HG03045 (cell line): ENCODE results near the gene APOA5.
"Not testable (repeated sequence)": the region's sequence is repeated elsewhere in the genome, so short reads cannot be mapped to it uniquely, and the experiment has no call there.

Source experiments
- ATAC-seq: cut with Tn5 transposase; IDR thresholded peaks from one replicate; pipeline ENCODE4 v1.9.1; 2021; ENCODE audit warnings: mild to moderate bottlenecking, moderate library complexity; ENCODE audit not compliant: unreplicated experiment

Gene APOA5

DNA sequence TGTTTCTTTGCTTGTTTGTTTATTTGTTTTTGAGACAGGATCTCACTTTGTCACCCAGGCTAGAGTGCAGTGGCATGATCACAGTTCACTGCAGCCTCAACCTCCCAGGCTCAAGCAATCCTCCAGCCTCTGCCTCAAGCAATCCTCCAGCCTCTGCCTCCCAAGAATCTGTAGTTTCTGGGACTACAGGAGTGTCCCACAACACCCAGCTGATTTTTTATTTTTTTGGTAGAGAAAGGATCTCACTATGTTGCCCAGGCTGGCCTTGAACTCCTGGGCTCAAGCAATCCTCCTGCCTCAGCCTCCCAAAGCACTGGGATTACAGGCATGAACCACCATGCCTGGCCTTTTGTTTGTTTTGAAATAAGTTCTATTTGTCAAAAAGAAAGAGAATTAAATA, 10.0 kb upstream of the APOA5 start:
- not testable (repeated sequence) for ATAC-seq

GRCh38 chr11:116800610-116801009, 8.9 kb upstream of the APOA5 start:
- no peak for ATAC-seq

GRCh38 chr11:116798368-116798767, 6.7 kb upstream of the APOA5 start:
- no peak for ATAC-seq

DNA sequence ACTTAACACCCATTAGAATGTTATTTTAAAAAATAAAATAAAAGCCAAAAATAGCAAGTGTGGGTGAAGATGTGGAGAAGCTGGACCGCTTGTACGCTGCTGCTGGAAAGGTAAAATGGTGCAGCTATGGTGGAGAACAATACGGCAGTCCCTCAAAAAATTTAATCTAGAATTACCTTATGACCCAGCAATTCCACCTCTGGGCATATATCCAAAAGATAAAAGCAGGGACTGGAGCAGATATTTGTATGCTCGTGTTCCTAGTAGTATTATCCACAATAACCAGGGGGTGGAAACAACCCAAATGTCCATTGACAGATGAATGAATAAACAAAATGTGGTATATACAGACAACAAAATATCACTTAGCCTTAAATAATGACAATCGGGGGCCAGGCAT, 6.1 kb upstream of the APOA5 start:
- no peak for ATAC-seq

- no peak for ATAC-seq
These were observed 4.9 kb upstream of the APOA5 start for GRCh38 chr11:116796548-116796947.

DNA sequence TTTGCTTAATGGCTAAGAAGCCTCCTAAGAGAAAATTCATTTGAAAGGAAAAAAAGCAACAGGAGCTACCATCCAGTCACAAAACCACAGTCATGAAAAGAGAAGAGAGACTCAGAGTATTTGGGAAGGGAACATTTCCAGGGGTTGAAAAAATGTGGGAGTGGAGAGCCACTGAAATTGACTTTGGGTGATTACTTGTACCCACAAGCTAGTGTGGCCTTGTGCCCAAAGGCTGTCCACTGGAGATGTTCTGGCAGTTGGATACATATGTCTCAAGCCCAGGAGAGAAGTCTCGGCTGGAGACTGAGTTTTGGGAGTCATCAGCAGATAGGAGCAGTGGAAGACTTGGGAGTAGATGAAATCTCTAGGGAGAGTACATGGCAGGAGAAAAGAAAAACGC, 3.2 kb upstream of the APOA5 start:
- ATAC-seq: no peak

DNA sequence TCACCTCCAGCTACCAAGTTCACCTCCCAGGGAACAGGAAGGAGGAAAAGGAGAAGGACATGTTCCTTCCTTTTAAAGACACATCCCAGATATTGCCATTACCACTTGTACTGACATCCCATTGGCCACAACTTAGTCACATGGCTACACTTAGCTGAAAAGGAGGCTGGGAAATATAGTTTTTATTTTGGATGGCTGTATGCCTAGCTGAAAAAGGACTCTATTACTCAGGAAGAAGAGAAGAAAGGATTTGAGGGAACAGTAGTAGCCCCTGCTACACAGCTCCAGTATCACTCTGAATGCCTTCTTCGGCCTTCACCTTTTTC, 2.1 kb upstream of the APOA5 start:
- no peak for ATAC-seq

GRCh38 chr11:116792869-116793771, 1.4 kb upstream of the APOA5 start:
- no peak for ATAC-seq

DNA sequence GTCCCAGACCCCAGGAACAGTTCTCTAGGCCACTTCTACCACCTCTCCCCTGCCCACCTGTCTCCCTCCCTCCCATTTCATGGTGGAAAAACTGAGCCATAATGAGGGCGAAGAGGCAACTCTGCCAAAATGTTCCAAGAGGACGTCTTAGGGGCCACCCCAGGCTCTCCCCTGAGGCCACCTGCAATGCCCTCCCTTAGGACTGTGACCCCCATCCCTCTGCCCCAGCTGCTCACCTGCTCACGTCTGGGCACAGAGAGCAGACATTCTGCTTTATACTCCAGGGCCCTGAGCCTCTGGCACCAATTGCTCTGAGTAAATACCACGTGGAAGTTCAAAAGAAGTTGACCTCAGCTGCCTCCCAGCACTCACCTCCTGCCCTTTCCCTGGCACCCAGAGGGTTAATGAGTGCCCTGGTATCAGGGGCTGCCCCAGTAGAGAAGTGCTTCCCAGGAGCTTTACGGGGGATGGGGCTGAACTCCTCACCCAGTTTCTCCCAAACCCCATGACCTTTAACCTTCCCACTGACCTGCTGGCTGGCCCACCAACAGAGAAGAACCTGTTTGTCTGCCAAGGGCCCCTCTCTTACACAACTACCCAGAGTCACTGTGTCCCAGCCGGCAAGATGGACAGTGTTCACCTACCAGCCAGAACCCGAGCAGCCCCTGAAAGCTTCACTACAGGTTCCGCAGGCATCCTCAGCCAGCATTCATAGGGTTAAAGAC, 627 bp upstream of the APOA5 start:
- no peak for ATAC-seq

DNA sequence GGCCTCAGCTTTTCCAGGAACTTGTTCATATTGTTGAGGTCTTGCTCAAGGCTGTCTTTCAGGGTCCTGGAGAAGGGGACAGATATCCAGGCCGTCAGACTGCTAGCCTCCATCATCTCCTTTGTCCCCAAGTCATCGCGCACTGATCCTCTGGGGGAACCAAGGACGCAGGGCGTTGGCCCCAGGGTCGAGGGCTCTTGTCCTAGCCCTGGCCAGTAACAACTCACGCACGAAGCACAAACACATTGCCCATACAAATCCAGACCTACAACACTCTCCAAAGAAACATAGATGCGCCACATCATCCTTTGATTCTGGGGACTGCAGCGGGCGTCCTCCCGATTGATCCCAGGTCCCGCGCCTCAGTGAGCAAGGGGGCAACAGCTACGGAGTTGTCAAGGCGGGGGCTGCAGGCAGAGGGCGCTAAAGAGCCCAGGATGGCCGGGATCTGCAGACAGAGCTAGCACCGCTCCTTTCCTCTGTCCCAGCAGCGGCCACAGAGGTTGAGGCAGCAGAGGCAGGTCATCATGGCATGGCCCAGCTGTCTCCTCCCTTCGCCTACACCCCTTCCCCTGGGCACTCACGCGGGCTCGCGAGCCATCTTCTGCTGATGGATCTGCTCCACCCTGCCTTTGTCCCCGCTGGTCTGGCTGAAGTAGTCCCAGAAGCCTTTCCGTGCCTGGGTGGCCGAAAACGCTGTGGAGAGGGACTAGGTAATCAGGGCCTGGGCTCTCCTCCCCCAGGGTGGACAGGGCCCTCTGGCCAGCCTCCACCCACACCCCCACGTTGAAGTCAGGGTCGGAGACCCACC, 472 bp downstream of the APOA5 start:
- no peak for ATAC-seq

- no peak for ATAC-seq
These were observed 1.3 kb downstream of the APOA5 start for GRCh38 chr11:116790167-116791001.

- ATAC-seq: no peak
These were observed 2.7 kb downstream of the APOA5 start for GRCh38 chr11:116788975-116789374.

DNA sequence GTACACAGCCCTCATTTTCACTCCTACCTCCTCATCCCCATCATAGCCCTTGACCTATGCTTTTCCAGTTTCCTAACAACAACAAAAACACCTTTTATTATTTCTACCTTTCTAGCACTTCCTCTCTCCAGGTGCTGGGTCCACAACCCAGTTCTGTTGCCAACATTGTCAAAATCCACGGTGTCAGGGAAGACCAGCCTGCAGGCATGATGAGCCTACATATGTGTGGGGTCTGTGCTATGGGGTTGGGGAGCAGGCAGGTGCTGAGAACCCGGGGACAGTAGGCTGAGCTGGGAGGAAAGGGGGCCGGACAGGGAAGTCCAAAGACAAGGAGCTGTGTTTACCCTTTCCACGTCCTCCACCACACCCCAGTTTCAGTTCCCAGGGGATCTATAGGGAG, 3.1 kb downstream of the APOA5 start:
- no peak for ATAC-seq

GRCh38 chr11:116787786-116788486, 3.7 kb downstream of the APOA5 start, which contains the start of gene ZPR1:
Gene ZPR1, minus strand, starts transcription at chr11:116788023. Its CDS starts 33 bp downstream, at chr11:116787990.
- peak; percentile 89 for ATAC-seq

DNA sequence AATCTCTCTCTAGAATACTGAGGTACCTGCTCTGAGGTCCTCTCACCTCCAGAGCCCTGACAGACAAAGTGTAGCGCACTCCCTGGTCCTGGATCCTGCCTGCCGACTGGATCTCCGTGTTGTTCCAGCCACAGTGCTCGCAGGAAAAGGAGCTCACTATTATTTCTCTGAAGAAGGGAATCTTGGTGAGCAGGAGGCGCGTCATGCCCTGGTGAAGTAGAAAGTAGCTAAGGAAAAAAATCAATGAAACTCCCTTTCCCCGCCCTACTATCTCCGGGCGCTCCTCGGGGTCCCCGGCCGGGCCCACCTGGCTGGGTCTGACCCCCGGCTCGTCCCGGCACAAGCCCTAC, 4.3 kb downstream of the APOA5 start:
- ATAC-seq: no peak

DNA sequence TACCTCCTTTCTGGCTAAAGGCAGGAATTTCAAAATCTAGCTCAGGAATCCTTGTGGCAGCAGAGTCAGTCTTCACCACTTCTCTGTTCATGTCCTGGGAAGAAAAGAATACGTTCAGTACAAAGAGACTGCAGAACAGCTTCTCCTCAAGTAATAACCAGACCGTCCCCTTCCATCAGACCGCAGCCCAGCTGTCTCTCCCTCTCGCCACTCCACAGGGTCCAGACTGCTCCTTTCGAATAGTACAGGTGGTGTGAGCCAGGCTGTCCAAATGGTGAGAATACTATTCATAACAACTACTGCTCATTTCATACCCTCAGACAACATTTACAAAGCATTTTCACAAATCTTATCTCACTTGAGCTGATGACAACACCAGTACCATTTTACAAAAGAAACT, 4.7 kb downstream of the APOA5 start:
- ATAC-seq: no peak

GRCh38 chr11:116786326-116786725, 5.4 kb downstream of the APOA5 start:
- ATAC-seq: no peak

- no peak for ATAC-seq
These were observed 9.0 kb downstream of the APOA5 start for GRCh38 chr11:116782728-116783127.

- ATAC-seq: no peak
These were observed 13.1 kb downstream of the APOA5 start for GRCh38 chr11:116778556-116778955.

DNA sequence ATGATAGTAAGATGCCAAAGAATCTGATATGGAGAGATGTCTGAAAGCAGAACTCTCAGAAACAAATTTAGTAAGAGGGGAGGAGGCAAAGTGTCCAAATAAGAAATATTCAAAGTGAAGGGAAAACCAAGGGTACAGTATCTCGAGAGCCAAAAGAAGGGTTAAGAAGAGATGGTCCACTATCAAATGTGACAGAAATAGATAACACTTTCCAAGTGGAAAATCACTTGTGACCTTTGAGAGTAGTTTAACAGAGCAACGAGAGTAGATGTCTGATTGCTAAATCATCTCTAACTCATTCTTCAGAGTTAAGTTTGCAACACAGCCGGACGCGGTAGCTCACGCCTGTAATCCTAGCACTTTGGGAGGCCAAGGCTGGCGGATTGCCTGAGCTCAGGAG, 14.6 kb downstream of the APOA5 start:
- ATAC-seq: no peak
